ENCODE results near the gene HPDL.
"Not testable (repeated sequence)": the region's sequence is repeated elsewhere in the genome, so short reads cannot be mapped to it uniquely, and the experiment has no call there.

Gene HPDL

GRCh38 chr1:45354838-45355237 lies 28.1 kb downstream of the HPDL start:
- DNase-seq, result no peak

- DNase-seq, result no peak
Measured at GRCh38 chr1:45355683-45356082, 29.0 kb downstream of the HPDL start.

- DNase-seq, result no peak
Measured at GRCh38 chr1:45356186-45356585, 29.5 kb downstream of the HPDL start.

GRCh38 chr1:45359882-45360513 lies 33.3 kb downstream of the HPDL start:
- DNase-seq, result peak; percentile 38

- not testable (repeated sequence) for DNase-seq
Measured at GRCh38 chr1:45360981-45361380, 34.3 kb downstream of the HPDL start.

GRCh38 chr1:45364294-45364693 lies 37.6 kb downstream of the HPDL start:
- no peak for DNase-seq

GRCh38 chr1:45365051-45365450 lies 38.4 kb downstream of the HPDL start:
- no peak for DNase-seq

- no peak for DNase-seq
Measured at GRCh38 chr1:45370575-45370974, 43.9 kb downstream of the HPDL start.

- DNase-seq, result no peak
Measured at GRCh38 chr1:45373573-45373972, 46.9 kb downstream of the HPDL start.

GRCh38 chr1:45375104-45376090 lies 48.7 kb downstream of the HPDL start:
- DNase-seq, result no peak

- DNase-seq, result no peak
Measured at GRCh38 chr1:45378184-45378583, 51.5 kb downstream of the HPDL start.
